MM.1S (cell line): ENCODE measurements around the gene CXCL17.

Experiments
- DNase-seq: peaks from one replicate; pipeline ENCODE4 v3.0.0-alpha.2; 2015
- H2AFZ ChIP-seq: fragments of 300-600 bp; sonication (generic); 2 replicates; pipeline ENCODE4 v1.6.0; 2016; ENCODE audit warnings: antibody characterized with exemption, low read length
- H3F3A ChIP-seq: fragments of 300-600 bp; sonication (generic); 2 replicates; pipeline ENCODE4 v1.6.1; 2016; ENCODE audit warnings: mild to moderate bottlenecking, antibody characterized with exemption, low read length, moderate library complexity, mixed read lengths; ENCODE audit not compliant: insufficient read depth
- H3K27ac ChIP-seq: fragments of 300-600 bp; sonication (generic); 2 replicates; pipeline ENCODE4 v1.5.1; 2016; ENCODE audit warnings: mild to moderate bottlenecking, low read length
- H3K27me3 ChIP-seq: fragments of 300-600 bp; sonication (generic); replicated peaks from 2 replicates; pipeline ENCODE4 v1.6.0; 2016; ENCODE audit warnings: low read length; ENCODE audit not compliant: insufficient read depth
- H3K36me3 ChIP-seq: fragments of 300-600 bp; sonication (generic); replicated peaks from 2 replicates; pipeline ENCODE4 v1.6.1; 2016; ENCODE audit warnings: mild to moderate bottlenecking, low read length, mixed read lengths; ENCODE audit not compliant: insufficient read depth
- H3K4me1 ChIP-seq: fragments of 300-600 bp; sonication (generic); 2 replicates; pipeline ENCODE4 v1.6.1; 2016; ENCODE audit warnings: low read length, mixed read lengths
- H3K4me2 ChIP-seq: fragments of 300-600 bp; sonication (generic); 2 replicates; pipeline ENCODE4 v1.6.0; 2016; ENCODE audit warnings: low read depth, low read length
- H3K4me3 ChIP-seq: fragments of 300-600 bp; sonication (generic); 2 replicates; pipeline ENCODE4 v1.5.1; 2016; ENCODE audit warnings: low read length, mixed read lengths
- H3K79me2 ChIP-seq: fragments of 300-600 bp; sonication (generic); 2 replicates; pipeline ENCODE4 v1.6.1; 2016; ENCODE audit warnings: mixed run types, low read length, mixed read lengths
- H3K9ac ChIP-seq: fragments of 300-600 bp; sonication (generic); 2 replicates; pipeline ENCODE4 v1.6.1; 2016; ENCODE audit warnings: low read length, mixed read lengths
- H3K9me2 ChIP-seq: fragments of 300-600 bp; sonication (generic); replicated peaks from 2 replicates; pipeline ENCODE4 v1.6.1; 2016; ENCODE audit warnings: mild to moderate bottlenecking, low read length, mixed read lengths; ENCODE audit not compliant: insufficient read depth
- H3K9me3 ChIP-seq: fragments of 300-600 bp; sonication (generic); replicated peaks from 2 replicates; pipeline ENCODE4 v1.6.1; 2016; ENCODE audit warnings: mild to moderate bottlenecking, low read length, mixed read lengths; ENCODE audit not compliant: insufficient read depth
- H4K20me1 ChIP-seq: fragments of 300-600 bp; sonication (generic); 2 replicates; pipeline ENCODE4 v1.6.1; 2016; ENCODE audit warnings: mild to moderate bottlenecking, low read length, moderate library complexity, mixed read lengths; ENCODE audit not compliant: insufficient read depth
- EZH2 ChIP-seq: fragments of 300-600 bp; sonication (generic); optimal IDR thresholded peaks from 2 replicates; pipeline ENCODE3; 2017; ENCODE audit warnings: low read depth, mild to moderate bottlenecking, antibody characterized with exemption, low read length, mixed read lengths
- EZH2phosphoT487 ChIP-seq: fragments of 300-600 bp; sonication (generic); IDR thresholded peaks from 2 replicates; pipeline ENCODE4 v1.6.1; 2018; ENCODE audit warnings: antibody characterized with exemption, low read length
- TF ChIP-seq, protein P1 (sequence below): fragments of 300-600 bp; sonication (generic); IDR thresholded peaks from 2 replicates; pipeline ENCODE4 v1.5.1; 2016; ENCODE audit warnings: antibody characterized with exemption, low read length, mixed read lengths

The CXCL17 gene

DNA sequence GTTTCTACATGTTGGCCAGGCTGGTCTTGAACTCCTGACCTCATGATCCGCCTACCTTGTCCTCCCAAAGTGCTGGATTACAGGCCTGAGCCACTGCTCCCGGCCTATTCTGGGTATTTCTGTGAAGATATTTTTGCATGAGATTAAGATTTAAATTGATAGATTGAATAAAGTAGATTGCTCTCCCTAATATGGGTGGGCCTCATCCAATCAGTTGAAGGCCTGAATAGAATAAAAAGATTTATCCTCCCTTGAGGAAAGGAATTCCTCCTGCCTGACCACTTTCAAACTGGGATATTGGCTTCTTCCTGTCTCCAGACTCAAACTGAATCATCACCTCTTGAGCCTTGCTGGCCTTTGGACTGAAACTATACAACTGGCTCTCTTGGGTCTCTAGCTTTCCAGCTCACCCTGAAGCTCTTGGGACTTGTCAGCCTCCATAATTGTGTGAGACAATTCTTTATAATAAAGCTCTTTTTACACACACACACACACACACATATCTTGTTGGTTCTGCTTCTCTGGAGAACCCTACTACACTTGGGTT, 36.1 kb upstream of the CXCL17 start:
- H3F3A ChIP-seq: no peaks in the 10 kb centered on the region
- H3K9ac ChIP-seq: no peak overlapping the region

DNA sequence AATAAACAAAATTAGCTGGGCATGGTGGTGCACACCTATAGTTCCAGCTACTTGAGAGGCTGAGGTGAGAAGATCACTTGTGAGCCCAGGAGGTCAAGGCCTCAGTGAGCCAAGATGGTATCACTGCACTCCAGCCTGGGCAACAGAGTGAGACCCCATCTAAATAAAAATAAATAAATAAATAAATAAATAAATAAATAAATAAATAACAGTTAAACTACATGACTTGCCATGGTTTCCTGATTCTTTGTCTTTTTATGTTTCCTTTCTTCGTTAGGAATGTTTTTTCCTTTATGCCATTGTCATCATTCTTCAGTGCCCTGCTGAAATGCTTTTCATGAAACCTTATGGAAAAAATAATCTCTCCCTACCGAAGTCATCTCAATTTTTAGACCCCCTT, 35.2 kb upstream of the CXCL17 start:
- no peaks in the 10 kb centered on the region for H3K4me1 ChIP-seq
- H3K27ac ChIP-seq: no peak overlapping the region
- no peaks in the 10 kb centered on the region for H3K36me3 ChIP-seq
- H2AFZ ChIP-seq: no peak overlapping the region
- H3K9ac ChIP-seq: no peak overlapping the region
- TF ChIP-seq, protein P1, sequence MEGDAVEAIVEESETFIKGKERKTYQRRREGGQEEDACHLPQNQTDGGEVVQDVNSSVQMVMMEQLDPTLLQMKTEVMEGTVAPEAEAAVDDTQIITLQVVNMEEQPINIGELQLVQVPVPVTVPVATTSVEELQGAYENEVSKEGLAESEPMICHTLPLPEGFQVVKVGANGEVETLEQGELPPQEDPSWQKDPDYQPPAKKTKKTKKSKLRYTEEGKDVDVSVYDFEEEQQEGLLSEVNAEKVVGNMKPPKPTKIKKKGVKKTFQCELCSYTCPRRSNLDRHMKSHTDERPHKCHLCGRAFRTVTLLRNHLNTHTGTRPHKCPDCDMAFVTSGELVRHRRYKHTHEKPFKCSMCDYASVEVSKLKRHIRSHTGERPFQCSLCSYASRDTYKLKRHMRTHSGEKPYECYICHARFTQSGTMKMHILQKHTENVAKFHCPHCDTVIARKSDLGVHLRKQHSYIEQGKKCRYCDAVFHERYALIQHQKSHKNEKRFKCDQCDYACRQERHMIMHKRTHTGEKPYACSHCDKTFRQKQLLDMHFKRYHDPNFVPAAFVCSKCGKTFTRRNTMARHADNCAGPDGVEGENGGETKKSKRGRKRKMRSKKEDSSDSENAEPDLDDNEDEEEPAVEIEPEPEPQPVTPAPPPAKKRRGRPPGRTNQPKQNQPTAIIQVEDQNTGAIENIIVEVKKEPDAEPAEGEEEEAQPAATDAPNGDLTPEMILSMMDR: no peak
- no peak for TF ChIP-seq EZH2
- TF ChIP-seq EZH2phosphoT487: no peak
- DNase-seq: no peak
- no peaks in the 10 kb centered on the region for H4K20me1 ChIP-seq
- H3K9me2 ChIP-seq: no peaks in the 10 kb centered on the region
- H3K27me3 ChIP-seq: no peaks in the 10 kb centered on the region
- no peaks in the 10 kb centered on the region for H3K9me3 ChIP-seq
- no peak overlapping the region for H3K4me3 ChIP-seq
- no peaks in the 10 kb centered on the region for H3F3A ChIP-seq
- no peak overlapping the region for H3K4me2 ChIP-seq
- no peaks in the 10 kb centered on the region for H3K79me2 ChIP-seq

More for the DNA sequence above, 36.1 kb upstream of the CXCL17 start:
- no peaks in the 10 kb centered on the region for H3K36me3 ChIP-seq
- H4K20me1 ChIP-seq: no peaks in the 10 kb centered on the region
- H3K9me2 ChIP-seq: no peaks in the 10 kb centered on the region
- H3K4me1 ChIP-seq: no peaks in the 10 kb centered on the region
- H3K4me3 ChIP-seq: no peak overlapping the region
- no peak overlapping the region for H3K27ac ChIP-seq
- H3K27me3 ChIP-seq: no peaks in the 10 kb centered on the region
- DNase-seq: no peak
- no peak overlapping the region for H3K4me2 ChIP-seq
- H2AFZ ChIP-seq: no peak overlapping the region
- TF ChIP-seq EZH2phosphoT487 (no peak), EZH2 (no peak)
- TF ChIP-seq, protein P1: no peak
- no peaks in the 10 kb centered on the region for H3K79me2 ChIP-seq
- H3K9me3 ChIP-seq: no peaks in the 10 kb centered on the region

DNA sequence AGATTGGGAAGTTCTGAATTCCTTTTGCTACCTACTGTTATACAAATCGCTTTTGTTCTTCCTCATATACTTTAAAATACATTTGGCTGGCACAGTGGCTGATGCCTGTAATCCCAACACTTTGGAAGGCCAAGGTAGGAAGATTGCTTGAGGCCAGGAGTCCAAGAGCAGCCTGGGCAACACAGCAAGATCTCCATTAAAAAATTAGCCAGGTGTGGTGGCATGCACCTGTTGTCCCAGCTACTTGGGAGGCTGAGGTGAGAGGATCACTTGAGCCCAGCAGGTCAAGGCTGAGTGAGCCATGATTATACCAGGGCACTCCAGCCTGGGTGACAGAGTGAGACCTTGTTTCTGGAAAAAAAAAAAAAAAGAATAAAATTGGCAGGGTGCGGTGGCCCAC, 34.4 kb upstream of the CXCL17 start:
- H2AFZ ChIP-seq: no peak overlapping the region
- H3K9ac ChIP-seq: no peak overlapping the region
- no peak overlapping the region for H3K4me2 ChIP-seq
- H3K79me2 ChIP-seq: no peaks in the 10 kb centered on the region
- H3F3A ChIP-seq: no peaks in the 10 kb centered on the region
- H4K20me1 ChIP-seq: no peaks in the 10 kb centered on the region
- no peak overlapping the region for H3K4me3 ChIP-seq
- no peaks in the 10 kb centered on the region for H3K9me3 ChIP-seq
- H3K36me3 ChIP-seq: no peaks in the 10 kb centered on the region
- H3K27ac ChIP-seq: no peak overlapping the region
- no peak for DNase-seq
- no peaks in the 10 kb centered on the region for H3K27me3 ChIP-seq
- H3K9me2 ChIP-seq: no peaks in the 10 kb centered on the region
- no peak for TF ChIP-seq EZH2phosphoT487
- TF ChIP-seq, protein P1: no peak
- TF ChIP-seq EZH2: no peak
- no peaks in the 10 kb centered on the region for H3K4me1 ChIP-seq
